PC-9 (cell line): Measurements from ENCODE around the gene VAMP3. TPM values are rescaled to one million over a fixed set of nuclear protein-coding genes. Genes with fewer than 3 reads are reported as not detected.

Experiments
- BruUV-seq: library from RNA; stranded (reverse); fragments of 400-500 nt; replicated peaks from 2 replicates; lab custom pipeline; 2021; lab: Mats Ljungman, UMichigan
- CTCF ChIA-PET: fragments of 300-600 bp; sonication (Branson Sonifier 250); formaldehyde crosslinking; loops from one replicate; lab custom pipeline; 2022; ENCODE audit warnings: antibody characterized with exemption; lab: Charles Lee
- POLR2A ChIA-PET: fragments of 300-600 bp; sonication (Branson Sonifier 250); formaldehyde crosslinking; loops from one replicate; lab custom pipeline; 2022; ENCODE audit warnings: antibody characterized with exemption; ENCODE audit not compliant: unreplicated experiment; lab: Charles Lee
- DNase-seq, 2 experiments: peaks; one replicate each; pipeline versions ENCODE4 v3.0.0 to v3.0.0-alpha.2; 2015 to 2022; ENCODE audit warnings: mixed read lengths in 1 of 2
- H2AFZ ChIP-seq: fragments of 200-600 bp; sonication (generic); 2 replicates; pipeline ENCODE4 v1.8.1; 2017; ENCODE audit warnings: antibody characterized with exemption
- H3F3A ChIP-seq: fragments of 200-600 bp; sonication (generic); 2 replicates; pipeline ENCODE4 v1.8.1; 2017; ENCODE audit warnings: antibody characterized with exemption, mild to moderate bottlenecking, low read depth; ENCODE audit not compliant: insufficient read depth
- H3K27ac ChIP-seq: fragments of 200-600 bp; sonication (generic); 2 replicates; pipeline ENCODE4 v1.6.1; 2016; ENCODE audit warnings: mixed run types
- H3K27me3 ChIP-seq: fragments of 200-600 bp; sonication (generic); 2 replicates; pipeline ENCODE4 v1.6.1; 2016; ENCODE audit warnings: low read depth, mixed run types; ENCODE audit not compliant: insufficient read depth
- H3K36me3 ChIP-seq: fragments of 200-600 bp; sonication (generic); 2 replicates; pipeline ENCODE4 v1.6.1; 2016; ENCODE audit warnings: low read depth, mixed run types
- H3K4me1 ChIP-seq: fragments of 200-600 bp; sonication (generic); replicated peaks from 2 replicates; pipeline ENCODE4 v1.6.1; 2016; ENCODE audit warnings: mixed run types; ENCODE audit not compliant: insufficient read depth
- H3K4me2 ChIP-seq: fragments of 200-600 bp; sonication (generic); 2 replicates; pipeline ENCODE4 v1.6.1; 2017; ENCODE audit warnings: mixed run types
- H3K4me3 ChIP-seq: fragments of 200-600 bp; sonication (generic); 2 replicates; pipeline ENCODE4 v1.6.1; 2016; ENCODE audit warnings: mixed run types
- H3K79me2 ChIP-seq: fragments of 200-600 bp; sonication (generic); 2 replicates; pipeline ENCODE4 v1.6.1; 2017; ENCODE audit warnings: low read depth, mixed run types
- H3K9me2 ChIP-seq: fragments of 200-600 bp; sonication (generic); 2 replicates; pipeline ENCODE4 v1.8.1; 2017; ENCODE audit warnings: mild to moderate bottlenecking; ENCODE audit not compliant: insufficient read depth
- H3K9me3 ChIP-seq: fragments of 200-600 bp; sonication (generic); 2 replicates; pipeline ENCODE4 v1.8.1; 2016; ENCODE audit warnings: low read depth; ENCODE audit not compliant: insufficient read depth
- H4K20me1 ChIP-seq: fragments of 200-600 bp; sonication (generic); 2 replicates; pipeline ENCODE4 v1.8.1; 2017; ENCODE audit not compliant: insufficient read depth
- CTCF ChIP-seq: fragments of 200-600 bp; sonication (generic); conservative IDR thresholded peaks from 2 replicates; pipeline ENCODE4 v1.6.1; 2017; ENCODE audit warnings: mixed run types, antibody characterized with exemption, mild to moderate bottlenecking, moderate library complexity
- EZH2 ChIP-seq: fragments of 200-600 bp; sonication (generic); IDR thresholded peaks from 2 replicates; pipeline ENCODE4 v1.8.0; 2017; ENCODE audit warnings: antibody characterized with exemption, low read depth
- intact Hi-C: fragments of 100-400 bp; cut with micrococcal nuclease; formaldehyde crosslinking; loops from one replicate; pipeline ENCODE4 v1.10.0; 2022; ENCODE audit not compliant: unreplicated experiment
- total RNA-seq: library from RNA; stranded (reverse); gene quantifications from 2 replicates; pipeline ENCODE4 v1.2.3, GENCODE V29; 2021

The VAMP3 gene
- total RNA-seq, 1 experiment from 2014 or later, result 78.6 TPM

GRCh38 chr1:7811476-7811875, 40.4 kb downstream of the VAMP3 start:
- no peak for DNase-seq
- no peaks in the 10 kb centered on the region for H3K27me3 ChIP-seq
- no peaks in the 10 kb centered on the region for H3K79me2 ChIP-seq
- H2AFZ ChIP-seq, result no peak overlapping the region
- BruUV-seq, result no TSS peak
- H3K4me2 ChIP-seq, result no peak overlapping the region
- no peak for TF ChIP-seq EZH2
- no peak for TF ChIP-seq CTCF
- H3K4me1 ChIP-seq, result no peaks in the 10 kb centered on the region
- no peaks in the 10 kb centered on the region for H3F3A ChIP-seq
- CTCF ChIA-PET, result no interaction called here
- no peaks in the 10 kb centered on the region for H3K9me2 ChIP-seq
- H3K9me3 ChIP-seq, result peaks cover 10% of the 10 kb centered on the region; the same call in 1 of the 2 replicates
- no peaks in the 10 kb centered on the region for H4K20me1 ChIP-seq
- intact Hi-C loops, result no loop called here
- no peak overlapping the region for H3K27ac ChIP-seq
- H3K4me3 ChIP-seq, result no peak overlapping the region
- H3K36me3 ChIP-seq, result 0 out of 2 replicates have a peak, but pooled peaks cover 6% of the 10 kb centered on the region
- POLR2A ChIA-PET, result interaction anchor here (0.6 kb wide), 1 partner anchor 14 kb away, joined by 11 read pairs; no protein-coding TSS in a partner anchor

GRCh38 chr1:7813677-7814373, 42.7 kb downstream of the VAMP3 start:
- no peaks in the 10 kb centered on the region for H4K20me1 ChIP-seq
- H2AFZ ChIP-seq, result no peak overlapping the region
- H3F3A ChIP-seq, result no peaks in the 10 kb centered on the region
- H3K36me3 ChIP-seq, result 0 out of 2 replicates have a peak, but pooled peaks cover 6% of the 10 kb centered on the region
- H3K79me2 ChIP-seq, result no peaks in the 10 kb centered on the region
- H3K4me2 ChIP-seq, result no peak overlapping the region
- H3K4me3 ChIP-seq, result no peak overlapping the region
- no peak for DNase-seq
- intact Hi-C loops, result no loop called here
- peaks cover 10% of the 10 kb centered on the region; the same call in 1 of the 2 replicates for H3K9me3 ChIP-seq
- no peak for TF ChIP-seq EZH2
- no peak for TF ChIP-seq CTCF
- H3K27me3 ChIP-seq, result no peaks in the 10 kb centered on the region
- ChIA-PET POLR2A (interaction anchor here (0.6 kb wide), 1 partner anchor 192 kb away, joined by 3 read pairs; no protein-coding TSS in a partner anchor), CTCF (no interaction called here)
- no peak overlapping the region for H3K27ac ChIP-seq
- H3K9me2 ChIP-seq, result no peaks in the 10 kb centered on the region
- no peaks in the 10 kb centered on the region for H3K4me1 ChIP-seq
- BruUV-seq, result no TSS peak

DNA sequence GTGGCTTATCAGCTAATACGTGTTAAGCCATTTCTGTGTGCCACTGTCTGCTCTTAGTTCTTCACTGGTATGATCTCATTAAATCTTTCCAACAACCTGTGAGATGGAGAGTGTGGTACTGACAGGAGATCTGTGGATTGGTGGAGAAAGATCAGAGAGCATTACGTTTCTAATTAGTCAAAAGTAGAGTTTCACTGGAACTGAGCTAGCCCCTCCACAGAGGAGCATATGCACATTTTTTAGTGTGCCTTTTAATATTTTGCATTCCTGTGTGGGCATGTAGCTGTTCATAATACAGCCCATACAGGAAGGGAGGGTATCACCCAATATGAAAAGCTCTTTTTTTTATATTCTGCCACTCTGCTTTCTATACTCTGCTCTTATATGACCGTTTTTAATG, 50.2 kb downstream of the VAMP3 start:
- intact Hi-C loops, result no loop called here
- H3F3A ChIP-seq, result no peaks in the 10 kb centered on the region
- no peaks in the 10 kb centered on the region for H3K9me2 ChIP-seq
- no peak for DNase-seq
- CTCF ChIA-PET, result interaction anchor here (0.6 kb wide), 1 partner anchor 13 kb away, joined by 3 read pairs; no protein-coding TSS in a partner anchor
- no TSS peak for BruUV-seq
- no peaks in the 10 kb centered on the region for H3K4me1 ChIP-seq
- H3K27ac ChIP-seq, result no peak overlapping the region
- no peak for TF ChIP-seq EZH2
- no peak for TF ChIP-seq CTCF
- no peaks in the 10 kb centered on the region for H3K9me3 ChIP-seq
- H3K4me3 ChIP-seq, result no peak overlapping the region
- POLR2A ChIA-PET, result interaction anchor here (0.6 kb wide), 1 partner anchor 20 kb away, joined by 4 read pairs; no protein-coding TSS in a partner anchor
- H3K4me2 ChIP-seq, result no peak overlapping the region
- no peaks in the 10 kb centered on the region for H4K20me1 ChIP-seq
- no peak overlapping the region for H2AFZ ChIP-seq
- no peaks in the 10 kb centered on the region for H3K79me2 ChIP-seq
- H3K27me3 ChIP-seq, result no peaks in the 10 kb centered on the region
- H3K36me3 ChIP-seq, result no peaks in the 10 kb centered on the region
